Measurements from ENCODE around the gene SLC38A10. TPM values are rescaled to one million over a fixed set of nuclear protein-coding genes. Genes with fewer than 3 reads are reported as not detected.

Gene SLC38A10
- total RNA-seq, 1 experiment from 2014 or later, result 43.8 TPM

DNA sequence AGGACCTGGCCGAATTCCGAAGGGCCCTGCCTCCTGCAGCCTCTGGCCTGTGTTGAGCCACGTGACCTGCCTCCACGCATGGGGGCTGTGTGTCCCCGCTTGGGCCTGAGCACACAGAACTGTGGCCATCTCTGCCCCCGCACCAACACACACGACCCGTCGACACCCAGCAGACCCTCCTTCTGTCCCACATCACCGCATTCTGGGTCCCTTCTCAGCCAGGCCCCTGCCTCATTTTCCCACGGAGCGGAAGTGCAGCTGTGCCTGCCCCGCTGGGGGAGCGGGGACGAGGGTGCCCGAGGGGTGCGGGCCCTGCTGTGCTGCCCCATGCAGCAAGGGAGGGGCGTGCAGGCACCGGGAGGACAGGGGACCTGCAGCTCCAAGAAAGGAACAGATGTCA lies 37.6 kb downstream of the SLC38A10 start:
- no peaks in the 10 kb centered on the region for H3K9me3 ChIP-seq (ENCODE audit: control insufficient read depth, low read depth, low read length)
- TF ChIP-seq, protein P1, sequence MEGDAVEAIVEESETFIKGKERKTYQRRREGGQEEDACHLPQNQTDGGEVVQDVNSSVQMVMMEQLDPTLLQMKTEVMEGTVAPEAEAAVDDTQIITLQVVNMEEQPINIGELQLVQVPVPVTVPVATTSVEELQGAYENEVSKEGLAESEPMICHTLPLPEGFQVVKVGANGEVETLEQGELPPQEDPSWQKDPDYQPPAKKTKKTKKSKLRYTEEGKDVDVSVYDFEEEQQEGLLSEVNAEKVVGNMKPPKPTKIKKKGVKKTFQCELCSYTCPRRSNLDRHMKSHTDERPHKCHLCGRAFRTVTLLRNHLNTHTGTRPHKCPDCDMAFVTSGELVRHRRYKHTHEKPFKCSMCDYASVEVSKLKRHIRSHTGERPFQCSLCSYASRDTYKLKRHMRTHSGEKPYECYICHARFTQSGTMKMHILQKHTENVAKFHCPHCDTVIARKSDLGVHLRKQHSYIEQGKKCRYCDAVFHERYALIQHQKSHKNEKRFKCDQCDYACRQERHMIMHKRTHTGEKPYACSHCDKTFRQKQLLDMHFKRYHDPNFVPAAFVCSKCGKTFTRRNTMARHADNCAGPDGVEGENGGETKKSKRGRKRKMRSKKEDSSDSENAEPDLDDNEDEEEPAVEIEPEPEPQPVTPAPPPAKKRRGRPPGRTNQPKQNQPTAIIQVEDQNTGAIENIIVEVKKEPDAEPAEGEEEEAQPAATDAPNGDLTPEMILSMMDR (conservative IDR thresholded peaks at IDR 0.05), result no peak

More for the DNA sequence above, 37.6 kb downstream of the SLC38A10 start:
- H3K18ac ChIP-seq (ENCODE audit: insufficient read length, low read depth, low read length), result no peak overlapping the region
- H2BK5ac ChIP-seq (ENCODE audit: insufficient read length, low read length), result no peak overlapping the region
- no peak overlapping the region for H2BK12ac ChIP-seq (ENCODE audit: insufficient read length, low read depth, low read length)
- no peak overlapping the region for H3K4me2 ChIP-seq (ENCODE audit: insufficient read depth, insufficient read length, low read length)
- no peak overlapping the region for H3K14ac ChIP-seq (ENCODE audit: insufficient read depth, low read length)
- no peak overlapping the region for H4K5ac ChIP-seq (ENCODE audit: insufficient read length, low read depth, low read length)
- no peaks in the 10 kb centered on the region for H3K79me2 ChIP-seq (ENCODE audit: insufficient read depth, low read length)
- H4K20me1 ChIP-seq (ENCODE audit: control insufficient read depth, insufficient read depth, insufficient read length), result no peaks in the 10 kb centered on the region
- H2AK5ac ChIP-seq (ENCODE audit: insufficient read length, low read length), result no peak overlapping the region
- no peaks in the 10 kb centered on the region for H3K27me3 ChIP-seq (ENCODE audit: insufficient read depth, low read length)
- no peak overlapping the region for H3K4ac ChIP-seq (ENCODE audit: low read depth, low read length)
- H3K56ac ChIP-seq (ENCODE audit: insufficient read length, low read depth, low read length), result no peak overlapping the region
- H3T11ph ChIP-seq (ENCODE audit: low read length), result no peak overlapping the region
- H3K36me3 Mint-ChIP-seq (ENCODE audit: insufficient read depth in 1 of 3, low read depth in 3 of 3), result peaks cover 9 to 15% (median 10%) of the 10 kb centered on the region in 3 experiments
- H3K4me3 Mint-ChIP-seq, result no peak overlapping the region
- no peaks in the 10 kb centered on the region for H3K4me1 ChIP-seq (ENCODE audit: insufficient read depth, low read length)
- no peak overlapping the region for H3K23ac ChIP-seq (ENCODE audit: insufficient read length, low read depth, low read length)
- no peak overlapping the region for H4K8ac ChIP-seq (replicated peaks; ENCODE audit: insufficient read length, low read depth, low read length)
- no peaks in the 10 kb centered on the region; a peak in 1 of 5 replicates for H3K9me3 Mint-ChIP-seq
- H3K4me1 Mint-ChIP-seq, result peaks cover 12 to 15% of the 10 kb centered on the region in 2 experiments
- WGBS (ENCODE audit: extremely low coverage, insufficient read length, low lambda C conversion rate), result no CpG with 5 or more reads among the region's 19 CpGs
- H2BK20ac ChIP-seq (ENCODE audit: low read depth, low read length, poor library complexity, severe bottlenecking), result no peak overlapping the region
- H3K27ac ChIP-seq (ENCODE audit: insufficient read length, low read depth, low read length), result no peak overlapping the region
- H3K23me2 ChIP-seq (ENCODE audit: insufficient read length, low read depth, low read length, poor library complexity, severe bottlenecking), result no peaks in the 10 kb centered on the region
- H3K27ac Mint-ChIP-seq, result no peak overlapping the region
- no peak overlapping the region for H2BK120ac ChIP-seq (ENCODE audit: low read depth, low read length, poor library complexity, severe bottlenecking)
- H3K27me3 Mint-ChIP-seq (ENCODE audit: low read depth), result no peaks in the 10 kb centered on the region
- H3K79me1 ChIP-seq (ENCODE audit: insufficient read depth, low read depth, low read length, poor library complexity, severe bottlenecking), result no peaks in the 10 kb centered on the region
- no peak overlapping the region for H2BK15ac ChIP-seq (ENCODE audit: low read depth, low read length)
- no peak overlapping the region for H2AFZ ChIP-seq (ENCODE audit: low read length)
- H4K91ac ChIP-seq (ENCODE audit: insufficient read length, low read depth, low read length), result no peak overlapping the region
- H3K9ac ChIP-seq (ENCODE audit: extremely low read depth, insufficient read length, low read length), result no peak overlapping the region
- DNase-seq, result no peak

All from H9 (cell line).